Lung (tissue), 12 donors: Measurements from ENCODE around the gene ABLIM2. TPM values are rescaled to one million over a fixed set of nuclear protein-coding genes. Genes with fewer than 3 reads are reported as not detected.

Experiments
- ATAC-seq: fragments of 200-7000 bp; cut with Tn5 transposase; one replicate; pipeline ENCODE4 v1.9.1; 2020; ENCODE audit warnings: moderate number of reproducible peaks; ENCODE audit not compliant: insufficient read depth, low FRiP score
- DNase-seq, 3 donors: peaks; one replicate each; pipeline ENCODE4 v3.0.0-alpha.2; 2013 to 2017
- H3K27ac ChIP-seq, 2 donors: one replicate each; pipeline ENCODE4 v1.5.1; 2013; ENCODE audit warnings: mild to moderate bottlenecking in 2 of 2, moderate library complexity in 2 of 2, control low read depth in 1 of 2, inconsistent platforms in 1 of 2, low read depth in 1 of 2, low read length in 1 of 2
- H3K27me3 ChIP-seq, 3 donors: one replicate each; pipeline ENCODE4 v1.5.1; 2013; ENCODE audit warnings: low read length in 2 of 3; ENCODE audit not compliant: control insufficient read depth in 3 of 3, insufficient read depth in 3 of 3
- H3K36me3 ChIP-seq, 4 donors: one replicate each; pipeline ENCODE4 v1.5.1; 2013; ENCODE audit warnings: low read length in 4 of 4, mild to moderate bottlenecking in 1 of 4, moderate library complexity in 1 of 4; ENCODE audit not compliant: control insufficient read depth in 4 of 4, insufficient read depth in 4 of 4
- H3K4me1 ChIP-seq, 5 donors: one replicate each; pipeline ENCODE4 v1.5.1; 2013; ENCODE audit warnings: low read length in 5 of 5, mild to moderate bottlenecking in 2 of 5, moderate library complexity in 1 of 5; ENCODE audit not compliant: control insufficient read depth in 5 of 5, insufficient read depth in 5 of 5
- H3K4me3 ChIP-seq: one replicate; pipeline ENCODE4 v1.5.1; 2013; ENCODE audit warnings: mild to moderate bottlenecking, control low read depth, moderate library complexity
- H3K9ac ChIP-seq, 2 donors: one replicate each; pipeline ENCODE4 v1.5.1; 2013; ENCODE audit warnings: low read length in 2 of 2, control low read depth in 1 of 2; ENCODE audit not compliant: insufficient read depth in 1 of 2
- H3K9me3 ChIP-seq, 4 donors: one replicate each; pipeline ENCODE4 v1.5.1; 2013; ENCODE audit warnings: low read length in 3 of 4, mild to moderate bottlenecking in 1 of 4, moderate library complexity in 1 of 4; ENCODE audit not compliant: control insufficient read depth in 4 of 4, insufficient read depth in 3 of 4
- CTCF ChIP-seq: IDR thresholded peaks from 2 replicates; pipeline ENCODE4 v1.5.1; 2012; ENCODE audit warnings: mild to moderate bottlenecking; ENCODE audit errors: control extremely low read depth, extremely low read depth
- WGBS, 2 donors: extraction: QIAGEN DNeasy Blood & Tissue Kit; methylation state at CpG; one replicate each; pipeline ENCODE4 v1.1.7; 2013; 5-methylcytosine and 5-hydroxymethylcytosine counted together
- polyA plus RNA-seq, 2 donors: library from polyadenylated mRNA; stranded (reverse); fragments of 200-250 nt; gene quantifications; one replicate each; pipeline ENCODE4 v1.2.1, GENCODE V29; 2013
- total RNA-seq, 2 donors: library from RNA; depleted of rRNA in 1 of 2; stranded (reverse); fragments of >200 nt in 1 of 2; gene quantifications; one replicate each; pipeline ENCODE4 v1.2.1, GENCODE V29; 2014 to 2021
- donor health status: control.
- donor health status: control.
- donor health status: Bipolar disorder and iron deficiency.
- donor health status: healthy.
- donor health status: DM: yes; HTN: yes; CAD: no.

ABLIM2 gene
- total and polyA plus RNA-seq, 4 donors, result 1.7 to 10.9 (median 5.2) TPM

DNA sequence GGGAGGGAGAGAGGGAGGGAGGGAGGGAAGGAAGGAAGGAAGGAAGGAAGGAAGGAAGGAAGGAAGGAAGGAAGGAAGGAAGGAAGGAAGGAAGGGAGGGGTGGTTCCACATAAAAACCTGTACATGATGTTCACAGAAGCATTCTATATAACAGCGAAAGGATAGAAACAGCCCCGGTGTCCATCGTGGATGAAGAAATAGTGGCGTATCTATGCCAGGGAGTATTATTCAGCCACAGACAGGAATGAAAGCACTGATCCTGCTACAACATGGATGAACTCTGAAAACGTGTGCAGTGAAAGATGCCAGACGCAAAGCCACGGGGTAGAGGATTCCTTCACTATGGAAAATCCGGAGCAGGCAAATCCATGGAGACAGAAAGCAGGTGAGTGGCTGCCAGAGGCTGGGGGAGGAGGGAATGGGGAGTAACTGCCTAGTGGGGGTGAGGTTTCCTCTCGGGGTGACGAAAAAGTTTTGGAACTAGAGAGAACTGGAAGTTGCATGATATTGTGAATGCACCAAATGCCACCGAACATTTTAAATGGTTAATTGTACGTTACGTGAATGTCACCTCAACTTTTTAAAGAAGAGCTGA is 92.2 kb downstream of the ABLIM2 start:
- Histone ChIP-seq H3K9me3 (peaks cover 0 to 16% (median 2%) of the 10 kb centered on the region in 4 donors), H3K4me3 (no peak overlapping the region), H3K9ac (no peak overlapping the region), H3K27me3 (peaks cover 0 to 17% (median 8%) of the 10 kb centered on the region in 3 donors), H3K36me3 (no peaks in the 10 kb centered on the region), H3K27ac (no peak overlapping the region), H3K4me1 (peaks cover 0 to 7% (median 0%) of the 10 kb centered on the region in 5 donors)
- ATAC-seq (no peak), DNase-seq (no peak)
- TF ChIP-seq CTCF, result no peak
- 91 to 93% methylated on average over 13 of the region's 13 CpGs for WGBS, 2 donors

GRCh38 chr4:8063974-8064563 is 94.5 kb downstream of the ABLIM2 start:
- DNase-seq (no peak), ATAC-seq (no peak)
- Histone ChIP-seq H3K9ac (no peak overlapping the region), H3K4me1 (no peaks in the 10 kb centered on the region), H3K36me3 (no peaks in the 10 kb centered on the region), H3K27me3 (no peaks in the 10 kb centered on the region), H3K4me3 (no peak overlapping the region), H3K27ac (no peak overlapping the region), H3K9me3 (peaks cover 0 to 16% (median 2%) of the 10 kb centered on the region in 4 donors)
- TF ChIP-seq CTCF, result no peak
- 93 to 95% methylated on average over 9 of the region's 9 CpGs for WGBS, 2 donors

GRCh38 chr4:8061573-8061972 is 97.0 kb downstream of the ABLIM2 start:
- ATAC-seq (no peak), DNase-seq (no peak)
- TF ChIP-seq CTCF, result no peak
- no peak overlapping the region for H3K9ac ChIP-seq
- WGBS, 2 donors, result 85 to 87% methylated on average over 8 of the region's 8 CpGs
- no peak overlapping the region for H3K27ac ChIP-seq
- no peaks in the 10 kb centered on the region for H3K4me1 ChIP-seq
- peaks cover 0 to 16% (median 2%) of the 10 kb centered on the region in 4 donors for H3K9me3 ChIP-seq
- no peaks in the 10 kb centered on the region for H3K36me3 ChIP-seq
- H3K27me3 ChIP-seq, result no peaks in the 10 kb centered on the region
- no peak overlapping the region for H3K4me3 ChIP-seq
